Measurements from ENCODE around the gene PLAU. TPM values are rescaled to one million over a fixed set of nuclear protein-coding genes. Genes with fewer than 3 reads are reported as not detected.

PLAU gene
- total and polyA plus RNA-seq, 9 of the 15 experiments (the other 6 are each of a cell fraction or from before 2014, with no cell fraction given): 2.1 to 16.9 (median 3.3) TPM

GRCh38 chr10:73953665-73954064, 42.7 kb downstream of the PLAU start:
- CTCF ChIA-PET (ENCODE audit: low intra/inter-chr PET ratio): no interaction called here
- H2AFZ ChIP-seq (ENCODE audit: low read depth, low read length): no peak overlapping the region
- FAIRE-seq: no peak
- H3K36me3 ChIP-seq (ENCODE audit: control insufficient read depth, insufficient read depth, low read length): no peaks in the 10 kb centered on the region
- no peak overlapping the region for H3K9ac ChIP-seq (ENCODE audit: insufficient read depth in 1 of 2, low read depth in 2 of 2, low read length in 2 of 2)
- no peak overlapping the region for H3K27ac ChIP-seq (ENCODE audit: extremely low read depth, low read depth, low read length)
- no peaks in the 10 kb centered on the region for H3K9me1 ChIP-seq (ENCODE audit: control insufficient read depth, insufficient read depth, low read length)
- no TSS peak for BruUV-seq (replicated peaks)
- H3K4me2 ChIP-seq (ENCODE audit: insufficient read depth, low read length): no peak overlapping the region
- H3K79me2 ChIP-seq (ENCODE audit: control insufficient read depth, insufficient read depth, low read length): no peaks in the 10 kb centered on the region
- DNase-seq (ENCODE audit: extremely low read depth in 1 of 4, low spot score in 3 of 4): no peak
- no peaks in the 10 kb centered on the region for H3K27me3 ChIP-seq (ENCODE audit: control insufficient read depth in 2 of 2, insufficient read depth in 2 of 2, low read length in 2 of 2)
- H3K4me1 ChIP-seq (replicated peaks in 1 of 2; ENCODE audit: control insufficient read depth in 2 of 2, insufficient read depth in 2 of 2, low read length in 2 of 2): peaks cover 21 to 22% of the 10 kb centered on the region in 2 experiments
- intact Hi-C loops (cut with micrococcal nuclease): no loop called here
- ATAC-seq: no peak
- in situ Hi-C loops (cut with MboI): no loop called here
- POLR2A ChIA-PET: interaction anchor here (0.6 to 2.0 kb wide), 7 partner anchors 9 to 67 kb away, joined by 3 to 6 read pairs (median 3); partner anchors contain the start of gene VCL
- WGBS (ENCODE audit: insufficient coverage, low coverage, missing lambda C conversion rate): 90% methylated on average over 1 of the region's 1 CpG
- H4K20me1 ChIP-seq (replicated peaks; ENCODE audit: control insufficient read depth, insufficient read depth, low read length): no peaks in the 10 kb centered on the region
- H3K9me3 ChIP-seq (replicated peaks; ENCODE audit: control insufficient read depth, insufficient read depth, low read depth, low read length): no peaks in the 10 kb centered on the region
- no peak overlapping the region for H3K4me3 ChIP-seq
- TF ChIP-seq RCOR1 (IDR thresholded peaks at IDR 0.05; ENCODE audit: borderline replicate concordance in 1 of 2, low read depth in 2 of 2, low read length in 2 of 2): 0 out of 4 replicates have a peak, but pooled peaks of 1 of the 2 experiments have one; percentile 22
- no peak for TF ChIP-seq SAFB2 (IDR thresholded peaks at IDR 0.05; ENCODE audit: borderline replicate concordance, low read depth, low read length, severe bottlenecking)
- peak; percentile 83 for TF ChIP-seq ESRRA (IDR thresholded peaks at IDR 0.05; ENCODE audit: borderline replicate concordance, low read depth)
- TF ChIP-seq, protein P1, sequence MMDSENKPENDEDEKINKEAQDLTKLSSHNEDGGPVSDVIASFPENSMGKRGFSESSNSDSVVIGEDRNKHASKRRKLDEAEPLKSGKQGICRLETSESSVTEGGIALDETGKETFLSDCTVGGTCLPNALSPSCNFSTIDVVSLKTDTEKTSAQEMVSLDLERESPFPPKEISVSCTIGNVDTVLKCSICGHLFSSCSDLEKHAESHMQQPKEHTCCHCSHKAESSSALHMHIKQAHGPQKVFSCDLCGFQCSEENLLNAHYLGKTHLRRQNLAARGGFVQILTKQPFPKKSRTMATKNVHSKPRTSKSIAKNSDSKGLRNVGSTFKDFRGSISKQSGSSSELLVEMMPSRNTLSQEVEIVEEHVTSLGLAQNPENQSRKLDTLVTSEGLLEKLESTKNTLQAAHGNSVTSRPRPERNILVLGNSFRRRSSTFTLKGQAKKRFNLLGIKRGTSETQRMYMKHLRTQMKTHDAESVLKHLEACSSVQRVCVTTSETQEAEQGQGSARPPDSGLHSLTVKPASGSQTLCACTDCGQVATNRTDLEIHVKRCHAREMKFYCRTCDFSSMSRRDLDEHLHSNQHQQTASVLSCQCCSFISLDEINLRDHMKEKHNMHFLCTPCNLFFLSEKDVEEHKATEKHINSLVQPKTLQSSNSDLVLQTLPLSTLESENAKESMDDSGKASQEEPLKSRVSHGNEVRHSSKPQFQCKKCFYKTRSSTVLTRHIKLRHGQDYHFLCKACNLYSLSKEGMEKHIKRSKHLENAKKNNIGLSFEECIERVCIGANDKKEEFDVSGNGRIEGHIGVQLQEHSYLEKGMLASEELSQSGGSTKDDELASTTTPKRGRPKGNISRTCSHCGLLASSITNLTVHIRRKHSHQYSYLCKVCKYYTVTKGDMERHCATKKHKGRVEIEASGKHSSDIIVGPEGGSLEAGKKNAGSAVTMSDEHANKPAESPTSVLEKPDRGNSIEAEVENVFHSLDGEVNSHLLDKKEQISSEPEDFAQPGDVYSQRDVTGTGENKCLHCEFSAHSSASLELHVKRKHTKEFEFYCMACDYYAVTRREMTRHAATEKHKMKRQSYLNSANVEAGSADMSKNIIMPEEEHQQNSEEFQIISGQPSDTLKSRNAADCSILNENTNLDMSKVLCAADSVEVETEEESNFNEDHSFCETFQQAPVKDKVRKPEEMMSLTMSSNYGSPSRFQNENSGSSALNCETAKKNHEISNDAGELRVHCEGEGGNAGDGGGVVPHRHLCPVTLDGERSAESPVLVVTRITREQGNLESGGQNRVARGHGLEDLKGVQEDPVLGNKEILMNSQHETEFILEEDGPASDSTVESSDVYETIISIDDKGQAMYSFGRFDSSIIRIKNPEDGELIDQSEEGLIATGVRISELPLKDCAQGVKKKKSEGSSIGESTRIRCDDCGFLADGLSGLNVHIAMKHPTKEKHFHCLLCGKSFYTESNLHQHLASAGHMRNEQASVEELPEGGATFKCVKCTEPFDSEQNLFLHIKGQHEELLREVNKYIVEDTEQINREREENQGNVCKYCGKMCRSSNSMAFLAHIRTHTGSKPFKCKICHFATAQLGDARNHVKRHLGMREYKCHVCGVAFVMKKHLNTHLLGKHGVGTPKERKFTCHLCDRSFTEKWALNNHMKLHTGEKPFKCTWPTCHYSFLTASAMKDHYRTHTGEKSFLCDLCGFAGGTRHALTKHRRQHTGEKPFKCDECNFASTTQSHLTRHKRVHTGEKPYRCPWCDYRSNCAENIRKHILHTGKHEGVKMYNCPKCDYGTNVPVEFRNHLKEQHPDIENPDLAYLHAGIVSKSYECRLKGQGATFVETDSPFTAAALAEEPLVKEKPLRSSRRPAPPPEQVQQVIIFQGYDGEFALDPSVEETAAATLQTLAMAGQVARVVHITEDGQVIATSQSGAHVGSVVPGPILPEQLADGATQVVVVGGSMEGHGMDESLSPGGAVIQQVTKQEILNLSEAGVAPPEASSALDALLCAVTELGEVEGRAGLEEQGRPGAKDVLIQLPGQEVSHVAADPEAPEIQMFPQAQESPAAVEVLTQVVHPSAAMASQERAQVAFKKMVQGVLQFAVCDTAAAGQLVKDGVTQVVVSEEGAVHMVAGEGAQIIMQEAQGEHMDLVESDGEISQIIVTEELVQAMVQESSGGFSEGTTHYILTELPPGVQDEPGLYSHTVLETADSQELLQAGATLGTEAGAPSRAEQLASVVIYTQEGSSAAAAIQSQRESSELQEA (IDR thresholded peaks at IDR 0.05; ENCODE audit: low read depth): no peak
- TF ChIP-seq TEAD2 (tag; IDR thresholded peaks at IDR 0.05): no peak

All from K562 (cell line).